ENCODE results near the gene MALRD1.

Gene MALRD1
- total RNA-seq: 0 to 0.35 (median 0) reads per million in 4 experiments

DNA sequence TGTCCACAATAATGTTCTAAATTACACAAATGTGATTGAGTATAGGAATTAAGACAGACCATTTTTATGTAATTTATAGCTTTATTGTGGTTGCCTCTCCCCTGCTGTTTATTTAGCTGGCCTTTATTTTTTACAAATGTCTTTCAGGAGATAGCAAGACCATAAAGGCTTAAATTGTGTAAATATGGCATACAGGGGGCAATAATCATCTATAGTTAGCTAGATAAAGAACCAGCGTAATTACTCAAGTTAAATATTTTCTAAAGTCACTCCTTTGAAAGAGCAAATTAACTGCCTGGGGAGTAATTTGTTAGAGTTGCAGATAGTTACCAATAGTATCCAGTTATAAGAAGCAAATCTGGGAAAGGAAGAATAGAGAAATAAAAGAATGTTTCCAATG is at the start of gene MALRD1:
TSS of gene MALRD1 (plus strand) at position 313 of the 400 bp plus-strand sequence. CDS start 138 bp downstream, outside the sequence.
- no peak for DNase-seq

DNA sequence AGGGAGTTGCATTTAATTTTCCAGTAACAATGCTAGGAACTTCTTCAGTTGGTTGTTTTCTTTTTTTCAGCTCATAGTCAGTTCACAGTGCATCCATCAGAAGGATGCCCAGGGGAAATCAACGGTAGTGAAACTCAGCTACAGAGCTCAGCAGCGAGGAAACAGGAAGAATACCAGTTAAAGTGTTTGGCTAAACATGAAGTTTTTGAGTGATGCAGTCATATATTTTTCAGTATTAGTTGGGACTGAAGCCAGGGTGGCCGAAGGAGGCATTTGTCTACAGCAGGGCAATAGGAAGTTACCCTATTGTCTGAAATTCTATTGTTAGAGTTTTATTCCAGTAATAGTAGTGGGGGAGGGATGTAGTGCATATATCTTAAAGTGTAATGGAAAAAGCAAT is 45.3 kb upstream of the MALRD1 start:
- DNase-seq: no peak

DNA sequence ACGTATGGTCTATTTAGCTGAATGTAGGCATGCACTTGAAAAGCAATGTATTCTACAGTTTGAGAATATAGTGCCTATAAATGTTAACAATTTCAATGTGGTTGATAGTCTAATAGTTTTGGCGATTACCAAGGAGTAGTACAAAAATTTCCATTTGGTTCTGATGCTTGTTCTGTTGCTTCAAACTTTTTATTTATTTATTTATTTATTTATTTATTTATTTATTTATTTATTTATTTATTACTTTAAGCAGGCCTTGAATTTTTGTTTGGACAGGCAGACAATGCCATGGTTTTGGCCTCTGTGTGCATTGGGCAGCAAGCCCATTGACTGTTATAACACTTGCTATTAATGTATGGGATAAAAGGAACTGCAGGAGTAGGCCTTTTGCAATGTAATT is 36.5 kb upstream of the MALRD1 start:
- DNase-seq: no peak

DNA sequence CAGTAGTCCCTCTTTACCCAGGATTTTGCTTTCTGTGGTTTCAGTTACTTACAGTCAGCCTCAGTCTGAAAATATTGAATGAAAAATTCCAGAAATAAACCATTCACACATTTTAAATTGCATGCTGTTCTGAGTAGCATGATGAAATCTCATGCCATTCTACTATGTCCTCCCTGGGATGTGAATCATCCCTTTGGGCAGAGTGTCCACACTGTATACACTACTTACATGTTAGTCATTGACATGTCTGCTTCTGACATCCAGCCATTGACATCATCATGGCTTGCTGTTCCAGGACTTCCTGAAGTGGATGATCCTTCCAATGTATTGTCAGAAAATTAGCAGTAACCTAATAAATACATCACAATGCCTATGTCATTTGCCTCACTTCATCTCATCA is 34.6 kb upstream of the MALRD1 start:
- DNase-seq: no peak

DNA sequence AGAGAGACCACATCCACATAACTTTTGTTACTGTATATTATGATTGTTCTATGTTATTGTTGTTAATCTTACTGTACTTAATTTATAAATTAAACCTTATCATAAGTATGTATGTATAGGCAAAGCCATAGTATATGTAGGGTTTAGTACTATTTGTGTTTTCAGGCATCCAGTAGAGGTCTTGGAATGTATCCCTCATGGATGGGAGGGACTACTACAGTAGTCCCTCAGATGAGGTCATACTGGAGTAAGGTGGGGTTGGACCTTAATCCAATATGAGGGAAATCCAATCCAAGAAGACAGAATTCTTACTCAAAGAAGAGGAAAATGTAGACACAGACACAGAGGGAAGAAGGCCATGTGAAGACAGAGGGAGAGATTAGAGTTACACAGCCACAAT is 34.1 kb upstream of the MALRD1 start:
- DNase-seq: no peak

DNA sequence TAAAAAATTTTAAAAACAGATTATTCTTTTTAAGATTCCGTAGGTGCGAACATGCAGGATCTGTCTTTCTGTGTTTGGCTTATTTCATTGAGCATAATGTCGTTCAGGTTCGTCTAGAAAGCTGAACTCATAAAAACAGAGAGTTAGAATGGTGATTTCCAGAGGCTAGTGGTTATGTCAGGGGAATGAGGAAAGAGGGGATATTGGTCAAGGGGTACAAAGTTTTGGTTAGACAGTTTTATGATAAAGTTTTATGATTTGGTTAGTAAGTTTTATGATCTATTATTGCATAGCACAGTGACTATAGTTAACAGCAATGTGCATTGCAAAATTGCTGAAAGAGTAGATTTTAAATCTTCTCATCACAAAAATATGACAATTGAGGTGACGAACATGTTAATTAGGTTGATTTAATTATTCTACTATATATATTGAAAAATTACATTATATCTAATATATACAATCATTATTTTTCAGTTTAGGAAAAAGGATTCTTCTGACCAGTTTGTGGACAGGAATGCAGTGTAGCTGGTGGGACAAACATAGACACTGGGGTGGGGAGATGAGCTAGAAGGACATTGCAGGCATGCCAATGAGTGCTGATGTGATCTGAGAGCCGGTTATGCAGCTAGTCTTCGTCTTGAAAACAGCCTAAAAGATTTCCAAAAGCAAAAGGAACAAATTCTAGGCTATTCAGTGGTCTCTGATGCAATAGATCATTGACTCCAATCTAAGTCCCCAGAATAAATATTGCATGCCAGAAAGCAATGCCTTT is 31.3 kb upstream of the MALRD1 start:
- no peak for DNase-seq

DNA sequence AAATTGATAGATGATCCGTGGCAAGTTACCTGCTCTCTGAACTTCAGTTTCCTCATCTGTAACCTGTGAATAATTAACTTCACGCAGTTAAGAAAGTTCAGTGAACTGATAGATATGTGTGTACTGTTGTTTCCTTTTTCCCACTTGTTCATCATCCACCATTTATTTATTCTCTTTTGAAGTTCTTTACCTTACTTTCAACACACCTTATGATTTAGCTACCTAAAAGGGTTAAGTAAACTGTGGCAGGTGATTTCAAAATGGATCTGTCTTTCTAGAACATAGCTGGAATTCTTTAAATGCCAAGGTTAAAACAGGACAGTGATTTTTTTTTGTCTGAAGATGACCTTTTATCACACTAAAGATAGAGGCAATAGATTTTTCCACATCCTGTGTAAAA is 27.4 kb upstream of the MALRD1 start:
- no peak for DNase-seq

DNA sequence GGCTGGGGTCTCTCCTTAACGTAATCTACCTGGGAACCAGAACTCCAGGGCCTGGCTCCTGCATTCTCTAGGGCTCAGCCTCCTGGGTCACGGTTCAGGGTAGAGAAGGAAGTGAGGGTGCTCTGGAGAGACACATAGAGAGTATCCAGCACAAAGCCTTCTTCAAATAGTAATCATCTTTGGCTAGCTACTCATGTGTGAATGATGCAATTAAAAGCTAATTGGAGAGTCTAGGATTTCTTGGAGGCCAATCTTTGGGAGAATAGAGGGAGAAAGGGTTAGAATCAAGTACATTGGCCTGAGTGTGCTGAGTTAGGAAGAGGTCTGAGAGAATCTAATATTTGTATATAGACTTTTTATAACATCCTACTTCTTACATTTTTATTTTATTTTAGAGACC is 24.0 kb upstream of the MALRD1 start:
- DNase-seq: no peak

DNA sequence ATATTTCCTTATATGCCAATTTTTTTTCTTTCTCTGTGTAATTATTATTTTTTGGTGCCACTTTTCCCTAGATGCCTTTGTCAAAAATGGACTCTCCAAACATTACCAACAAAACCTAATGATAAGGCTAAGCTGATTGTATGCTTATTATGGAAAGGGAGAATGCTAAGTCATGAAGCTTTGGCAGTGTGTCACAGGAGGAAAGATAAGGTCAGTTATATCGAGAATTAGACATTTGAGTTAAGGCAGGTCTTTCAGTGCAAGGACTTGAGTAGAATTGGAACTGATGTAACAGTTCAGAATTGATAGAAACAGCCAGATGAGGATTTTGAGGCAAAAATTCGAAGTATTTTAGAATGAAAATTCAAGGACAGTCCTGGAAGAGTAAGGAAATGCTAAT is 16.8 kb upstream of the MALRD1 start:
- DNase-seq: no peak

DNA sequence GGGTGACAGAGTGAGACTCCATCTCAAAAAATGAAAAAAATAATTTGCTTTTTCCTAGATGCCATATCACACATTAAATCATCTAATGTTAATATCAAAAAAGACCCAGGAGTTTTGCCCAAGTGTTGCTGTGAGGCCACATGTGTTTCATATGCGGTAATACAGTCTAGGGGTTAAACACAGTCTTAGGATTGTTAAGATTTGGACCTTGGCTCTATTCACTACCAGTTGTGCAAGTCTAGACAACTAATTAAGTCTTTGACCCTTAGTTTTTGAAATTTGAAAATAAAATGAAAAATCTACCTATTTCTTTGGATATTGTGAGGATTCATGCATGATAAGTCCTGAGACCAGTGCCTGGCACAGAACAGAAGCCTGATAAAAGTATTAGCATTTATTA is 14.9 kb upstream of the MALRD1 start:
- no peak for DNase-seq

DNA sequence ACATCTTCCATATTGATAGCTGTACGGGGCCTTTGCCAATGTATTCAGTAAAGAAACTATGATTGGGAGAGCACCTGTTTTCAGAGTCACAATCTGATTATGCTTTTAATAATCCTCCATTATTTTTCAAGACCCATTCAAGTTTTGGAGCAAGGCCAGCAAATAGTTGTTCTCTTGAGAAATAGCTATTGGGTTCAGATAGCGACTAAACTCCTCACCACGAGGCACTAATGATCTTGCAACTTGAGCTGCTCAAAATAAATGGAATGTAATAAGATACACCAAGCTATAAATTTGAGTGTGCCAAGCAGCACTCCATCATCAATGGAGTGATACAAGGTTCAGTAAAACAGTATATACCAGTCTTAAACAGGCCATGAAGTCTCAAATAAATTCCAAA is 7.4 kb upstream of the MALRD1 start:
- DNase-seq: no peak

DNA sequence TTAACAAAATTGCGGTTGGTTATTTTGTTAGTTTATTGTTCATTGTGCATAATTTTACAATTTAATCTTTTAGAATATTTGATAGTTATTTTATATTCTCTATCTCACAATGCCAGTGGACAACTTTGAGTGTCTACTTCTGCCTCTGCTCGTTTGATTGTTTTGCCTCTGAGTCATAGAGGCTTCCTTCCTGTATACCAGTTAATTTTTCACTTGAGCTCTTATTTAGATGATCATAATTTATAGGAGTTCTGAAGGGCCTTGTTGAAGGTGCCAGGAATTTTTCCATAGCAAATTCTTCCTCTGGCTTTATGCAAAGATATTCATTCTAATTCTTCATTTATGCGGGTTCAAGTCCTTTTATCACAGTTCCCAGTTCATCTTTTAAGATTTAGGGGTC is 5.2 kb upstream of the MALRD1 start:
- DNase-seq: no peak

DNA sequence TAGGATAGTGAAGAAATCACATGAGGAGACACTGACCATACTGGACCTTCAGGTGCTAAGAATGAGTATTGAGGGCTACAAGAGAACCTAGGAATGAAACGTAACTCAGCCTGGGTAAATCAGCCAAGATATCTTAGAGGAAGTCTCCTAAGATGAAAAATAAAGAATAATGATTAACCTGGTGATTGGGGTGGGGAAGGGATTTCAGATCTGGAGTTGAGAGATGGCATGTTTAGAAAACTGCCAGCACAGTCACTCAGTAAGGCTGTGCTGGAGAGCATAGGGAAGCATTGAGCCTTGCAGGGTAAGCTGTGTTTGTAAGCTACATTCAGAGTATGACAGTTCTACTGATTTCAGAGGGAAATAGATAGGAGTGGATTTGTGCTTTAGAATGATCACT is 1.9 kb upstream of the MALRD1 start:
- DNase-seq: no peak

DNA sequence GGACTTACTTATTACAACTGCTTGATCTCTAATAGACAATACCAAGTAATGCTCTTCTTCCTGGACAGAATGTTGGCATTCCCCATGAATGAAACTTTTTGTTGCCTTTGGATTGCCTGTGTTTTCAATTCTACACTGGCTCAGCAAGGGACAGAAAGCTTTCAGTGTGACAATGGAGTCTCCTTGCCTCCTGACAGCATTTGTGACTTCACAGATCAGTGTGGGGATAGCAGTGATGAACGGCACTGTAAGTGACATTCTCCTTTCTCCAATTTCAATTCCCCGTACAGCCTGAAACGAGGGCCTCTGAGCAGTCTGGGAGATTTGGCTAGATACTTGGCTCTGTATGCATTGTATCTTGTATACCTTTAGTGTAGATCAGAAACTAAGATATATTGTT is 290 bp downstream of the MALRD1 start:
- DNase-seq: no peak

DNA sequence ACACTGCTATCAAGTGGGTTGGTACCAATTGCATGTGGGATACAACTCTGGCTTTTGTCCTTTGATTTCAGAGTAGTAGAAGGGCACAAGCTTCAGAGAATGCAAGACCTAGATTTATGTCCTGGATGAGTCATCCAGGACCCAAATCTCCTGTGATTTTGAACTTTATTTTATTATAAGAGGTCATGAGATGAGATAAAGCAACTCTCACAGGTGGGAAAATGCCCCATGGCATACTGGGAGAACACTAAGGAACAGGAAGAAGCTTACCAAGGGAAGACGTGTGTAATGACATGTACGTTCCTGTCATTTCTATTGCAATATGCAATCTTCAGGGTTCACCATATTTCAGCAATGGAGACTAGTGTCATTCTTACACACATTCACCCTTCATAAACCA is 966 bp downstream of the MALRD1 start:
- DNase-seq: no peak

DNA sequence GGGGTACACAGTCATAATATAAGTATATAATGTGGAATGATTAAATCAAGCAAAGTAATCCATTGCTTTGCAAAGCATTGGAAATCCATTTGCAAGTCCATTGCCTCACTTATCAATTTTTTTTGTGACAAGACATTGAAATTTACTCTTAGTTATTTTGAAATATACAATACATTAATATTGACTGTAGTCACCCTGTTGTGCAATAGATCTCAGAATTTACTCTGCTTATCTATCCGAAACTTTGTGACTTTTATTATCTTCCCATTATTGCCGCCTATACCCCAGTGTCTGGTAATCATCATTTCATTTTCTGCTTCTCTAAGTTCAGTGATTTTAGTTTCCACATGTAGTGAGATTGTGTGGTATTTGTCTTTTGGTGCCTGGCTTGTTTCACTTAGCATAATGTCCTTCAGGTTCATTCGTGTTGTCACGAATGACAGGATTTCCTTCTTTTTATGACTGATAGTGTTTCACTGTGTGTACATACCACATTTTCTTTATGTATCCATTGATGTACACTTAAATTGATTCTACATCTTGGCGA is 5.8 kb downstream of the MALRD1 start:
- no peak for DNase-seq

DNA sequence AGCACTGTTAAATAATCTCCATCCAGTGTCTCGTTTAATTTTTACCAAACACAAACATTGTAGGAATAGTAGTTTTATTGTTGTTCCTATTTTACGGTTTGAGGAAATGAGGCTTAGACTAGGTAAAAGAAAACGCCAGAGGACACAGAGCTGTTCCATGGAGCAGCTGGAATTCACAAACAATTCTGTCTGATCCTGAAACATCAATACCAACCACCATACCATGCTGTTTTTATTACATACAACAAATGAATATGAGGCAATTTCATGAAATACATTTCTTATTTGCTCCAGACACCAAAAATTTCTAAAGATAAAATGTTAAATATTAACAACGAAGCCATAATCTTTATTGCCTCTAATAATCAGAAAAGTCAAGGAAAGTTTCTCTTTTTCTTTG is 9.4 kb downstream of the MALRD1 start:
- DNase-seq: no peak

DNA sequence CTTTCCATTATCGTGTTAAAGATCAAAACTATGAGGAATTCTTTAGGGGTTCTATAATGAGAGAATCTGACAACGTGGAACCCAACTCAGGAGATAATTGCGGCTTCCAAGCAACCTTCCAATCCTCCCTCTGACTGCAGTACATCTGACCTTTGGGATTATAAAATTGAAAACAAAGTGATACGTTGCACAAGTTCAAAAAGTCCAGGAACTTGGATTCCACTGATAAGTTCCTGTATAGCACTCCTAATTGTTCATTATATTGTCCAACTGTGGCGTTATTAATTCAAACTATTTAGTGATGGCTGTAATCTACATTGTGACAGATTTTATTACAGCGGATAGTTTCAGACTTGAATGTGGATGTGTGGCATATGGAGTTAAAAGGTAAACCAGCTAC is 15.4 kb downstream of the MALRD1 start:
- no peak for DNase-seq

DNA sequence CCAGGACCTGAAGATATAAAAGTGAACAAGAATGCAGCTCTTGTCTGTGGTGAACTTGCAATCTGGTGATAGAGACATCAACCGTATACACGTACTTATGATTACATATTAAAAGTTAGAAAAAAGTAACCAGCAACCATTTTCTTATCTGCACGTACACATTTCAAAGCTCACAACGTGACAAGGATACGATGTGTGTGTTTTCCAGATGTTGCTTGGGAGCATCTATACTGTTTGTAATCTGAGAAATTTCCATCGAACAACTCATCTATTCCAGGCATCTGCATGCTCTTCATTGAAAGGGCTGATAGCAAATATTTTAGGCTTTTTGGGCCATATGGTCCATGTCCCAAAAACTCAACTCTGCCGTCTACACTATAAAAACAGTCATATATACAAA is 23.3 kb downstream of the MALRD1 start:
- DNase-seq: no peak

DNA sequence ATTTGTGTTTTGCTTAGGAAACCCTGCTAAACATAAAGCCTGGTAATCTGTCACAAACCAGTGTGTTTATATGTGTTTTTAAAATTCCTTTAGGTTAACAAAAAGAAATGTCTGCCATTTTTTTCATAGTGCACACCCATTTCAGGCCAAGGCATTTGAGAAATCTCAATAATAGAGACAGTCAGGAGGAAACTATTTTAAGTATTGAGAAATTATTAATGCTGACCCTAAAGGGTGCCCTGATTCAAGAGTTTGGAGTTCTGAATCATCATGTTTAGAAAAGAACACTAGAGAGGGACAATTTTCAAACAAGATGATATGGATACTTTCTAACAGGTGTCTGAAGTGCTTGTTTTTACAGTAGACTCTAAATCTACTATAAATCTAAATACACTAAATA is 28.7 kb downstream of the MALRD1 start:
- DNase-seq: no peak

DNA sequence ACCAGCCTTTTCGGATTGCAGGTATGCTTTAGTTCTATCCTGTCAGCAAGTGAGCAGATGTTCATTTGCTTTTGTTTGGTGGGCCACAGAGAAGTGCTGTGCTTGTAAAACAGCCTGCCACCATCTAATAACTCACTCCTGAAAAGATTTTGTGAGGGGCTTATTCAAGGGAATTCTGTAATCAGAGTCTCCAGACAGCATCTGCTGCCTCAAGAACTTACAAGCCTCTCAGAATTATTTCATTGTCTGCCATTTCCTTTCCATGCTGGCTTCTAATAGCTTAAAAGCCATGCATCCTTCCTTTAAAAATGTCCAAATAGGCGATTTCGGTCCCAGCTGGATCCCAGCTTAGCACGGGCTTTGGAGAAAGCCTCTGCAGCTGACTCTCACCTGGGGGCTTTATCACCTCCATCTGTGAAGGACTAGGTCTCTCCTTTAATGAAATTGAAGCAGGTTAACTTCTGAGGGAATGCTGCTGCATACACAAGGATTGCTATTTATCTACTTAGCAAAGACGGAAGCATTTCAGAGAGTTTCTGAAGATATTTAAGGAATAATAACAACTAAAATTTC is 48.0 kb downstream of the MALRD1 start:
- DNase-seq: no peak

DNA sequence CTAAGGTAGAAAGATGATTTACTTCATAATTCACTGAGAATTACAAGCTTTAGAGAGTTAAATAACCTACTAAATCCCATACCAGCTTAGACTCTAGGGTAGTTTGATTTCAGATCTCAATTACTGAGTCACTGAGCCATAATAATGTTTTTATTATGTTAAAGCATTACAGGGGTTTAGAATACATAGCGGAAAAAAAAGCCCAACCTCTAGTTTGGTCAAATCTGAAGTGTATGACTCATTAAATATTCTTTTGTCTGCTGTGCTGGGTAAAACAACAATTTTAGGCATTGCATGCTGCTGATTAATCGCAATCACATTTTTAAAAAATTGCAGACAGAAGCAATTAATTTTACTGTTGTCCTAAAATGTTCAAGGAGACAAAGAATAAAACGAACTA is 48.5 kb downstream of the MALRD1 start:
- DNase-seq: no peak

DNA sequence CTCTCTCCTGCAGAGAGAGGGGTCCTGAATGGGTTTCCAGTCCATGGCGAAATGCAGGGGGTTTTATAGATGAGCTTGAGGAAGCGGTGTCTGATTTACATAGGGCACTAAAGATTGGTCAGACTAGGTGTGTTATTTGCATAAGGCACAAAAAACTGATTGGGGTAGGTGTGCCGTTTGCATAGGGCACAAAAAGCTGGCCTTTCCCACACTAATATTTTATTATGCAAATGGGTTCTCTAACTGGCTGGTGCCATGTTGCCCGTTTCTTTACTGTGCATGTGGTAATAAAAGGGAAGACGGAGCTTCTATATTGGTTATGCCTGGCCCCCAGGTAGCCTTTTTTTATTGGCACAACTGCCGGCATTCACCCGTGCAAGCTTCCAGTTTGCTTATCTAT is 50.2 kb downstream of the MALRD1 start:
- no peak for DNase-seq

DNA sequence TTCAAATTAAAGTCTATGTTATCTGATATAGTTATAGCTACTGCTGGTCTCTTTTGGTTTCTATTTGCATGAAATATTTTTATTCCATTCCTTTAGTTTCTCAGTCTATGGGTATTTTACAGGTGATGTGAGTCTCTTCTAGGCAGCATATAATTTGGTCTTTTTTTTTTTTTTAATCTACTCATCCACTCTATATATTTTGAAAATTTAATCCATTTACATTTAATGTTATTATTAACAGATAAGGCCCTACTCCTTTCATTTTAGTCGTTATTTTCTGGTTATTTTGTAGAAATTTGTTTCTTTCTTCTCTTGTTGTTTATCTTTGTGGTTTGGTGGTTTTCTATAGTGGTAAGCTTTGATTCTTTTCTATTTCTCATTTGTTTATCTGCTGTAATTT is 58.8 kb downstream of the MALRD1 start:
- DNase-seq: no peak
